H1 (cell line): ENCODE measurements around the gene ADAMTS13. TPM values are rescaled to one million over a fixed set of nuclear protein-coding genes. Genes with fewer than 3 reads are reported as not detected.

Source experiments
- CHD1 ChIP-seq: IDR thresholded peaks from 2 replicates; pipeline ENCODE4 v1.6.1; 2012; ENCODE audit warnings: low read depth, low read length, improper control_type of control experiment
- FOSL1 ChIP-seq: IDR thresholded peaks from 2 replicates; pipeline ENCODE4 v1.6.1; 2011; ENCODE audit warnings: mild to moderate bottlenecking, low read depth, low read length, moderate library complexity; ENCODE audit not compliant: insufficient read depth
- NANOG ChIP-seq: IDR thresholded peaks from 2 replicates; pipeline ENCODE4 v1.6.1; 2011; ENCODE audit warnings: low read length, low read depth, mild to moderate bottlenecking, inconsistent platforms; ENCODE audit not compliant: insufficient read depth, poor library complexity, severe bottlenecking
- PHF8 ChIP-seq: fragments of 200-600 bp; sonication (generic); conservative IDR thresholded peaks from 2 replicates; pipeline ENCODE4 v1.7.1; 2012; ENCODE audit warnings: low read depth, mild to moderate bottlenecking, inconsistent platforms, low read length, moderate library complexity
- RBBP5 ChIP-seq: IDR thresholded peaks from 2 replicates; pipeline ENCODE4 v1.7.1; 2012; ENCODE audit warnings: low read depth, mild to moderate bottlenecking, inconsistent platforms, low read length, moderate library complexity, borderline replicate concordance
- SP1 ChIP-seq: IDR thresholded peaks from 2 replicates; pipeline ENCODE4 v1.6.1; 2011; ENCODE audit warnings: low read depth, low read length
- TAF1 ChIP-seq: IDR thresholded peaks from 2 replicates; pipeline ENCODE4 v1.6.1; 2011; ENCODE audit warnings: mild to moderate bottlenecking, low read depth, low read length
- polyA plus RNA-seq, 7 experiments: library from polyadenylated mRNA; depleted of rRNA in 3 of 7; stranded (reverse) in 5 of 7; unstranded in 2 of 7; fragments of >200 nt in 5 of 7; fragments of 200-250 nt in 2 of 7; gene quantifications; 1 replicate in 5 of 7; 2 replicates in 1 of 7; 4 replicates in 1 of 7; pipeline versions ENCODE4 v1.2.1 to v1.2.3, GENCODE V29; 2011 to 2013; ENCODE audit warnings: missing spikeins in 2 of 7, mixed read lengths in 2 of 7
- total RNA-seq: library from RNA; stranded (reverse); fragmentation: NEBNext Ultra II Directional; extraction: Animal tissue kit (Norgen Biotek cat#: 25700); gene quantifications from 2 replicates; pipeline ENCODE4 v1.2.1, GENCODE V29; 2021

ADAMTS13 gene
- total and polyA plus RNA-seq, 2 of the 8 experiments (the other 6 are each of a cell fraction or from before 2014, with no cell fraction given): 4.4 to 5.8 TPM

DNA sequence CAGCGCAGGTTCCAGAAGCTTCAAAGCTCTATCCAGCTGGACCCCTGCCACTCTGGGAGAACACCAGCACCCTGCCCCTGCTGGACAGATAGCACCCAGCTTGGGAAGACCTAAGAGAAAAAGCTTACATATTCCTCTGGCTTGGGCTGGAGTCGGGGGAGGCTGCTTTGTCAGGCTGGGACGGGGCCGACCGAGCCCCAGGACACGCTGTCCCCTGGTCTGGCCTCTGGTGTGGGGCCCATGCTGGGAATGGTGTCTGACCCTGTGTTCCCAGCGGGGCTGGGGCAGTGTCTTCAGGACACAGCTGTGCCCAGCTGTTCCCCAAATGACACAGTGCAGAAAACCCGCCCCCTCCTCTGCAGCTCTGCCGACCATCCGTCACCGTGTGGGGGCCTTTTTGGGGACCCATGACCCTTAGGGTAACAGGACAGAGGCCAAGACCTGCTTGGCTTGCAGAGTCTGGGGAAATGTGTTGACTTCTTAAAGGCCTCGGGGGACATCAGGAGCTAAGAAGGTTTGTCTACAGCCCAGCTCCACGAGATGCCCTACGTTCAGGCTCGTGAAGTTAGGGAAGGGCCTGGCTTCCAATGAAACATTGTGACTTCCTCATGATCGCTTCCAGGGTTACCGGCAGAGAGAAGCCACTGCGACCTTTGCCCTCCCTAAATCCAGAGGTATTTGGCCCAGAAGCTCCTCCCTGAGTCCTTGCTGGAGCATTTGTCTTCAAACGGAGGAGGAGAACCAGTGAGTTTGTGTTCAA is 77.1 kb downstream of the ADAMTS13 start (continued):
- no peak for TF ChIP-seq FOSL1
- TF ChIP-seq NANOG: no peak
- no peak for TF ChIP-seq PHF8
- no peak for TF ChIP-seq SP1
- no peak for TF ChIP-seq CHD1
- no peak for TF ChIP-seq TAF1
- TF ChIP-seq RBBP5: no peak
